Measurements from ENCODE around the gene PAPOLA.

DNA sequence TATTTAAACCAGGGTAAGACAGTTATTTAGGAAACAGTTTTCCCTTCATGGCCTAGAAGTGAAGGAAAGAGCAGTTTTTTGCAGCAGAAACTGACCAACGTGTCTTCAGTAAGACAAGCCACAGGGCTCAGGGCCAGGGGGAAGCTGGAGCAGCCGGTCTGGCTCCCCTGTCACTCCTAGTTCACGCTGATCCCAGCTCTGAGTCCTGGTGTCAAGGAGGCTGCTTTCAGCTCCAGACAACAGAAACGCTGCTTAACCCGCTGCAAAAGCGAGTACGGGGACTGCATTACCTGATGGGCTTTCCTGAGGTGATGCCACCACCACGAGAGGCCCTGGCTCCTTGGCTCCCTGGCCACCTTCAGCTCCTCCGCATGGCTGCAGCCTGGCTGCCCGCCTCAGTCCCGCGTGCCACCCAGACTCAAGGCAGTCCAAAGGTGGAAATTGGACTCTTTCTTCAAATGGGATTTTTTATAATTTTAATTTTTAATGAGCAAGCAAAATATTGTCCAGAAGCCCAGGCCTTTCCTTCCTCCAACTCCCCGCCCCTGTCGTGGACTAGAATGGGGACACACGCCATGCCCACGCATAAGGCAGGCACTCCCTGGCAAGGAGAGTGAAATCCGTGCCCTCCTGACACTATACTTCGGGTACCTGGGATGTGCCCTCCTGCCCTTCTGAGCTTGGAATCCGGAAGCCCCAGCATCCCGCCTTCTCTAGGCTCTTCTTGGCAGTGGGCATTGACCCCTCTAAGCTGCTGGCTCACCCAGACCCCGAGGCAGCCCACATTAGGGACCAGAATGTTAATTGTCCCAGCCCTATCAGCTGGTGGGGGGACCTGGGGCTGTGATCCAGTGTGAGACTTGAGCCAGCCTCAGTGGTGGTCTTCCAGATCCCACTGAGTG is 85.0 kb downstream of the PAPOLA start:
- TF ChIP-seq, protein P1, sequence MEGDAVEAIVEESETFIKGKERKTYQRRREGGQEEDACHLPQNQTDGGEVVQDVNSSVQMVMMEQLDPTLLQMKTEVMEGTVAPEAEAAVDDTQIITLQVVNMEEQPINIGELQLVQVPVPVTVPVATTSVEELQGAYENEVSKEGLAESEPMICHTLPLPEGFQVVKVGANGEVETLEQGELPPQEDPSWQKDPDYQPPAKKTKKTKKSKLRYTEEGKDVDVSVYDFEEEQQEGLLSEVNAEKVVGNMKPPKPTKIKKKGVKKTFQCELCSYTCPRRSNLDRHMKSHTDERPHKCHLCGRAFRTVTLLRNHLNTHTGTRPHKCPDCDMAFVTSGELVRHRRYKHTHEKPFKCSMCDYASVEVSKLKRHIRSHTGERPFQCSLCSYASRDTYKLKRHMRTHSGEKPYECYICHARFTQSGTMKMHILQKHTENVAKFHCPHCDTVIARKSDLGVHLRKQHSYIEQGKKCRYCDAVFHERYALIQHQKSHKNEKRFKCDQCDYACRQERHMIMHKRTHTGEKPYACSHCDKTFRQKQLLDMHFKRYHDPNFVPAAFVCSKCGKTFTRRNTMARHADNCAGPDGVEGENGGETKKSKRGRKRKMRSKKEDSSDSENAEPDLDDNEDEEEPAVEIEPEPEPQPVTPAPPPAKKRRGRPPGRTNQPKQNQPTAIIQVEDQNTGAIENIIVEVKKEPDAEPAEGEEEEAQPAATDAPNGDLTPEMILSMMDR (conservative IDR thresholded peaks at IDR 0.05; ENCODE audit: low read depth in 2 of 2) = no peak
- no peak for TF ChIP-seq EZH2 (IDR thresholded peaks at IDR 0.05; ENCODE audit: low read depth, unreplicated experiment)
- no peak for TF ChIP-seq CREB1 (CRISPR knock-in tag; IDR thresholded peaks at IDR 0.05; ENCODE audit: low read depth)
- TF ChIP-seq, protein P2, sequence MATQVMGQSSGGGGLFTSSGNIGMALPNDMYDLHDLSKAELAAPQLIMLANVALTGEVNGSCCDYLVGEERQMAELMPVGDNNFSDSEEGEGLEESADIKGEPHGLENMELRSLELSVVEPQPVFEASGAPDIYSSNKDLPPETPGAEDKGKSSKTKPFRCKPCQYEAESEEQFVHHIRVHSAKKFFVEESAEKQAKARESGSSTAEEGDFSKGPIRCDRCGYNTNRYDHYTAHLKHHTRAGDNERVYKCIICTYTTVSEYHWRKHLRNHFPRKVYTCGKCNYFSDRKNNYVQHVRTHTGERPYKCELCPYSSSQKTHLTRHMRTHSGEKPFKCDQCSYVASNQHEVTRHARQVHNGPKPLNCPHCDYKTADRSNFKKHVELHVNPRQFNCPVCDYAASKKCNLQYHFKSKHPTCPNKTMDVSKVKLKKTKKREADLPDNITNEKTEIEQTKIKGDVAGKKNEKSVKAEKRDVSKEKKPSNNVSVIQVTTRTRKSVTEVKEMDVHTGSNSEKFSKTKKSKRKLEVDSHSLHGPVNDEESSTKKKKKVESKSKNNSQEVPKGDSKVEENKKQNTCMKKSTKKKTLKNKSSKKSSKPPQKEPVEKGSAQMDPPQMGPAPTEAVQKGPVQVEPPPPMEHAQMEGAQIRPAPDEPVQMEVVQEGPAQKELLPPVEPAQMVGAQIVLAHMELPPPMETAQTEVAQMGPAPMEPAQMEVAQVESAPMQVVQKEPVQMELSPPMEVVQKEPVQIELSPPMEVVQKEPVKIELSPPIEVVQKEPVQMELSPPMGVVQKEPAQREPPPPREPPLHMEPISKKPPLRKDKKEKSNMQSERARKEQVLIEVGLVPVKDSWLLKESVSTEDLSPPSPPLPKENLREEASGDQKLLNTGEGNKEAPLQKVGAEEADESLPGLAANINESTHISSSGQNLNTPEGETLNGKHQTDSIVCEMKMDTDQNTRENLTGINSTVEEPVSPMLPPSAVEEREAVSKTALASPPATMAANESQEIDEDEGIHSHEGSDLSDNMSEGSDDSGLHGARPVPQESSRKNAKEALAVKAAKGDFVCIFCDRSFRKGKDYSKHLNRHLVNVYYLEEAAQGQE (IDR thresholded peaks at IDR 0.05; ENCODE audit: unreplicated experiment) = no peak
- TF ChIP-seq JUNB (IDR thresholded peaks at IDR 0.05; ENCODE audit: unreplicated experiment) = no peak
- TF ChIP-seq EZH2phosphoT487 (IDR thresholded peaks at IDR 0.05; ENCODE audit: unreplicated experiment) = no peak
- TF ChIP-seq POLR2AphosphoS5 (IDR thresholded peaks at IDR 0.05; ENCODE audit: low read depth) = no peak

All from GM23338 (cell line).